ENCODE results near the gene TIRAP.

Gene TIRAP

DNA sequence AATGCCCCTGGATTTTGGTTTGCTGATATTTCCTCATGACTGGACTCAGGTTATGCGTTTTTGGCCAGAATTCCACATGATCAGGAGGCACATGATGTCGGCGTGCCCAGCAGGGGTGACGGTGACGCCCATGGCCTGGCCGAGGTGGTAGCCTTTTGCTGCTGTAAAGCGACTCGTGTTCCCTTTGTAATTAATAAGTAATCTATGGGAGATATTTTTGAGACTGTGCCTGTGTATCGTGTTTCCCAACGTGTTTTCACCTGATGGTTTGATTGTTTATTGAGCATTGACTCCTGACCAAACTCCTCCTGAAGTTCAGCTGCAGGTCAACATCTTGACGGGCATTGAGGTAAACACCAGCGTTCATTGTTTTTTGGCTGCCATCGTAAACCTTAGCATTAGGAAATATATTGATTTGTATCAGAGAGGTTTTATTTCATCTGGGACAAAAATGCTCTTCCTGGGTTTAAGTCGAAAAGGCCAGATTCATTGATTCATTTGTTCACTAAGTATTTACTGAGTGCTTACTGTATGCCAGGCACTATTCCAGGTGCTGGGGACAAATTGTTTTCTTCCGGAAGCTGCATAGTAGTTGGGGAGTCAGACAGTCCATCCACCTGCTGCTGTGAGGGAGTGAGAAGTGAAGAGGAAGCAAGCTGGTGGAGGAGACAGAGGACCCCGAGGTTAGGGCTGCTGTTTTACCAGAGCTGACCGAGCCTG is 44.5 kb downstream of the TIRAP start:
- peak overlapping the region; percentile 8 for H3K27ac Mint-ChIP-seq
- H3K9me3 Mint-ChIP-seq: no peaks in the 10 kb centered on the region
- peaks cover 3% of the 10 kb centered on the region for H3K36me3 Mint-ChIP-seq (ENCODE audit: low read depth)
- no peak overlapping the region for H3K4me3 Mint-ChIP-seq
- no peaks in the 10 kb centered on the region for H3K27me3 Mint-ChIP-seq (ENCODE audit: low read depth)
- peaks cover 5% of the 10 kb centered on the region for H3K4me1 Mint-ChIP-seq (ENCODE audit: low read depth)

DNA sequence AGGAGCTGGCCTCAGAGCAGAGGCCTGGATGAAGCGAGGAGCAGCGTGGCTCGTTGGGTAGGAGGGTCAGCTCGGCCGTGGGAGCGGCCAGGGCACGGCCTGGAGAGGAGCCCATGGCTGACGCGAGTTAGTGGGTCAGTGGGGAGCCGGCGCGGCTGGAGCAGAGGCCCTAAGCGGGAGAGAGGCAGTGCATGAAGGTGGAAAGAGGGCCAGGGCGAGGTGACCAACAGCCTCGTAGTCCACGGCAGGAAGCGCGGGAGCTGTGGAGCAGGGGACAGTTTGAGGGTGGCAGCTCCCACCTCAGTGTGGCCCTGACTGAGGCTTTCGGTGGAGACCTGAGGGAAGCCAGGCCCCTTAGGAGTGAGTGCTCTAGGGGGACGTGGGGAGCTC is 45.1 kb downstream of the TIRAP start:
- Mint-ChIP-seq H3K4me3 (no peak overlapping the region), H3K4me1 (ENCODE audit: low read depth) (peaks cover 5% of the 10 kb centered on the region)

DNA sequence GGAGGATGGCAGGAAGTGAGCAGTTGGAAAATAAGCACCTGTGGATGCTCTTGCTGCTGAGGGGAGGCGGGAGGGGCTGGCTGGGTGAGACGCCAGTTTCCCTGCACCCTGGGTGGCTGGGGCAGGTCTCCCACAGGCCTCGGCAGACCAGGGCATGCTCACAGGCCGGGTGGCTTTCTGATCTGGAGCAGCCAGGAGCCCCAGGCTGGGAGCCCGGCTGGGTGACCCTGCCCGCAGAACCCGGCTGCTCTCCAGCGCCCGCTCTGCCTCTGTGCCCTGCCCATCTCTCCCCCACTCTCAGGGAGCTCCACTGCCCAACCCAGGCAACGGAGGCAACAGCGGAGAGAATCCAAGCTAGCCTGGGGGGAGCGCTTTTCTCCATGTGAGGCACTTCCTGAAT is 45.6 kb downstream of the TIRAP start:
- Mint-ChIP-seq H3K9me3 (no peaks in the 10 kb centered on the region), H3K4me3 (no peak overlapping the region), H3K36me3 (ENCODE audit: low read depth) (peaks cover 7% of the 10 kb centered on the region), H3K27ac (no peak overlapping the region), H3K4me1 (ENCODE audit: low read depth) (peaks cover 5% of the 10 kb centered on the region), H3K27me3 (ENCODE audit: low read depth) (no peaks in the 10 kb centered on the region)

More for the DNA sequence above, 45.1 kb downstream of the TIRAP start:
- Mint-ChIP-seq H3K27ac (peak overlapping the region; percentile 8), H3K27me3 (ENCODE audit: low read depth) (no peaks in the 10 kb centered on the region), H3K36me3 (ENCODE audit: low read depth) (peaks cover 3% of the 10 kb centered on the region), H3K9me3 (no peaks in the 10 kb centered on the region)

DNA sequence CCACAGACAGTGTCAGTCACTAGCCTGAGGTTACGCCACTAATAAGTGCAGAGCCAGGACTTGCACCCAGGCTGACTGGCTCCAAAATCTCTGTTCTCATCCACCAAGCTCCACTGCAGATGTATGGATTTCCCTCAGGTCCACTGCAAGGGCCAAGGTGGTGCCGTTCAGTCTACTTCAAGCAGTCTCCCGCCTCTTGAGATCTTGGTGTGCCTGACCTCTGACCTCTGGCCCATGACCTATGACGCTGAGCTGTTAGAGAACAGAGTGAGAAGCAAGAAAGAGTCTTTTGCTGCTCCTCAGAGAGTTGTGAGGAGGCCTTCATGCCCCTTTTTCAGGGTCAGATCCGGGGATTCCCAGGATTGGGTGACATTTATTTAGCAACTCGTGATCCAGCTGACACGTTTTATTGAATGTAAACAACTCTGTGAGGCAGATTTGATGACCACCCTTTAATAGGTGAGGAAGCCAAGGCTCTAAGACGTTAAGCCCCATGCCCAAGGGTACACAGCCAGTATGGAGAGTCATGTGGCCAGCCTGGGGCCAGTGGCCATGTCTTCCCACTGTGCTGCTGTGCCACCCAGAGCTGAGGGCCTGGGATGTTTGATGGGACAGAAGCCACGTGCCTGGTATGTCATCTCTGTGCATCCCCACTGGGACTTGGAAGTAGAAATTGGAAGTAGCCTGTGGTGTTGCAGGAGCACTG is 46.2 kb downstream of the TIRAP start:
- Mint-ChIP-seq H3K4me1 (ENCODE audit: low read depth) (peaks cover 5% of the 10 kb centered on the region), H3K27me3 (ENCODE audit: low read depth) (no peaks in the 10 kb centered on the region), H3K4me3 (no peak overlapping the region), H3K9me3 (no peaks in the 10 kb centered on the region), H3K27ac (no peak overlapping the region), H3K36me3 (ENCODE audit: low read depth) (peaks cover 7% of the 10 kb centered on the region)

DNA sequence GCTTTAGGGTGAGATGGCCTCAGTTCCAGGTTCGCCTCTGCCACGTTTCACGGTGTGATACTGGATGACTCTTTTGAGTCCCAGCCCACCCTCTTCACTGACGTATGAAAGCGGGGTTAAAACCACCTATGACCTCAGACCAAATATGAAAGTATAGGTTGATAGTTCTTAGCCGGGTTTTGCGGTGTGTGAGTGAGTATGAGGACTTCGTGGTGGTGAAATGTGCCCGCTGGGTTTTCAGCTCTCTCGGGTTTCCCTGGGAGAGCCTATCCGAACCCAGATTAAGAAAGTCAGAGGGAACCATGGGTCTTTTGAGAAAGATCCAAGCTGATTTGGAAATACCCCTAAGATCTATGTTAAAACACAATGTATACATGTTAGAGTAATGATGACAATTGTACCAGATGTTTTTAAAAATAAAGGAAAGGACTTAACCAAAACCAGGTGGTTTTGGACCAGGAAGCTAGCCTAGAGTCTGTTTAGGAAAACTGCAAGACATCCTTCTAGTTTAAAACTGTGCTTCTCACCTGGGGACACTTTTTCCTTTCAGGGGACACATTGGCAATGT is 46.8 kb downstream of the TIRAP start:
- Mint-ChIP-seq H3K27ac (peak overlapping the region; percentile 32), H3K4me3 (no peak overlapping the region), H3K9me3 (no peaks in the 10 kb centered on the region), H3K27me3 (ENCODE audit: low read depth) (no peaks in the 10 kb centered on the region), H3K4me1 (ENCODE audit: low read depth) (peaks cover 3% of the 10 kb centered on the region), H3K36me3 (ENCODE audit: low read depth) (peaks cover 8% of the 10 kb centered on the region)

DNA sequence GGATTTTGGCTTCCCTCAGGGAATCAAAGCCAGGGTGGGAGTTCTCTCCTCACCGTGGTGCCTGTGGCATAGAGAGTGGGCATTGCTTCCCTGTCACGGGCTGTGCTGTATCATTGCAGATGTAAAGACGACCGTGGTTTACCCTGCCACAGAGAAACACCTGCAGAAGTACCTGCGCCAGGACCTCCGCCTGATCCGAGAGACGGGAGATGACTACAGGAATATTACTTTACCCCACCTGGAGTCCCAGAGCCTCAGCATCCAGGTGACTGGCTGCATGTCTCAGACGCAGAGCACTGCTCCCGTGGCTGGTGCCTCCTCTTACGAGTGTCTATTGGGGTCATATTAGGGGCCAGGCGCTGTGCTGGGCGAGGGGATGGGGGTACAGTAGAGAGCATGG is 48.4 kb downstream of the TIRAP start:
- Mint-ChIP-seq H3K4me3 (no peak overlapping the region), H3K27me3 (ENCODE audit: low read depth) (no peaks in the 10 kb centered on the region), H3K36me3 (ENCODE audit: low read depth) (peaks cover 13% of the 10 kb centered on the region), H3K27ac (no peak overlapping the region), H3K4me1 (ENCODE audit: low read depth) (peaks cover 8% of the 10 kb centered on the region), H3K9me3 (no peaks in the 10 kb centered on the region)

DNA sequence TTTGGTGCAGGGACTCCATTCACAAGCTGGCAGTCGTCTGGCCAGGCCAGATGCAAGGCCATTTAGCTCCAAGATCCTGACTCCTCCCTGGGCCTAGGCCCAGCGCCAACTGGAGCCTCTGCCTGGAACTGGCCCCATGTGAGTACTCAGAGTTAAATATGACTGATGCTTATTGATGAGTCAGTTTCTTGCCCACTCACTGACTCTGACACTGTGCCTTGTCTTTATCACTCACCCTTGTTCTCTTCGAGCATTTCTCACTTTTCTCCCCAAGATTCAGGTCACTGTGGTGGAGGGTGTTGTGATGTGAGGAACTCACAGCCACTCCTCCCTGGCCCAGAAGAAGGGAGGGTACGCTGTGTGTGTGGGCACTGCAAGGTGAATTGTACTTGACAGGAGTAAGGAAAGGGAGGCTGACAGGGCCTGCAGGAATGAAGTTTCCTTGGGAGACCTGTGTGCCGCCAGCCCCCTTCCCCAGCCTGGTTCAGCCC is 49.4 kb downstream of the TIRAP start:
- H3K4me1 Mint-ChIP-seq (ENCODE audit: low read depth): peaks cover 13% of the 10 kb centered on the region
- peaks cover 15% of the 10 kb centered on the region for H3K36me3 Mint-ChIP-seq (ENCODE audit: low read depth)
- H3K27ac Mint-ChIP-seq: peak overlapping the region; percentile 5
- H3K4me3 Mint-ChIP-seq: no peak overlapping the region
- H3K9me3 Mint-ChIP-seq: no peaks in the 10 kb centered on the region
- H3K27me3 Mint-ChIP-seq (ENCODE audit: low read depth): no peaks in the 10 kb centered on the region

DNA sequence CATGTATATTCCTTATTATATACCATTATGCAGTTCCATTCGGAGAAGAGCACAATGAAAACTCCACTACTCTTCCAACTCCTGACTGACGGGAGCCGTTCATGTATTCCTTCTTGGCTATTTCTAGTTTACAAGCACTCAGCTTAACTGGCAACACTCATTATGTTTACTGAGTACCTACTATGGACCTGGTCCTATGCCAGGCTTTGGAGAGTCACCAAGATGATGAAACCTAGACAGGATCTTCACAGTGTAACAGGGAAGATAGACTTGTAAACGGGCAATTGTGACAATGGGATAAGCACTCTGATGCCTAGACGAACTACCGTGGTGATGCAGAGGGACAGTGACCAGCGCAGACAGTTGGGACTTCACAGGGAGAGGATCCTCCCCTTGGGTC is 50.2 kb downstream of the TIRAP start:
- peaks cover 15% of the 10 kb centered on the region for H3K36me3 Mint-ChIP-seq (ENCODE audit: low read depth)
- H3K4me1 Mint-ChIP-seq (ENCODE audit: low read depth): peaks cover 13% of the 10 kb centered on the region
- H3K27ac Mint-ChIP-seq: no peak overlapping the region

DNA sequence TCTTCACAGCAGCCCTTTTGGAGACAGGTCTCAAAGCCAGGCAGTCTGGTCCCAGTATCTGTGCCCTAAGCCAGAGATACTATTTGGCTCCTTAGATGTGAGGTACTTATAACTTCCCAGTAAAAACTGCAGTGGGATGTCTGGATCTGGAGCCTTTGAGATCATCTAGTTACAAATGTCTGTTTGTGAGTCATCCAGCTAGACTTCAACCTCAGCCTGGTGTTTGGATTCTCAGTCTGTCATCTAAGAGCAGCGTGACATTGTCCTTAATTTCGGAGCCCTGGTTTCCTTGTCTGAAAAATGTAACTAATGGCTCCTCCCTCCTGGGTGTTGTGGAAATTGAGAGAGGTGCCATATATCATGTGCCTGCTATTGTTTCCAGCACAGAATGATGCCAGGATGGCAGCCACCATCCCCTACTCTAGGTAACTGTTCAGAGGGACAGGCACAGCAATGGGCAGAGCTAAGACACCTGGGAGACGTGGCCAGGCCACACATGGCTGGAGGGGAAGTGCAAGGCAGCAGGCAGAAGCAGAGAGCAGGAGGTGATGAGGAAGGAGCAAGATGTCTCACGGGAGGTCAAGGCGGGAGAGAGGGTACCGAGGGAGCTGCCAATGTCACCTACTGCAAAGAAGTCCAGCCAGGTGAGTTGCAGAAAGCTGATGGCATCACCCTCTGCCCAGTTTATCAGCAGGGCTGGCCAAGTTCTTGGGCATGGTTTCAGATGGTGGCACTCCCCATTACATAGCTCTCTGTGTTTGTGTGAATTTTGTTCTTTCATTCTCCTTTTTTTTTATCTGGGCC is 52.0 kb downstream of the TIRAP start:
- Mint-ChIP-seq H3K27ac (no peak overlapping the region), H3K4me1 (ENCODE audit: low read depth) (peaks cover 12% of the 10 kb centered on the region), H3K9me3 (no peaks in the 10 kb centered on the region), H3K27me3 (ENCODE audit: low read depth) (no peaks in the 10 kb centered on the region), H3K36me3 (ENCODE audit: low read depth) (peaks cover 19% of the 10 kb centered on the region), H3K4me3 (no peak overlapping the region)

More for the DNA sequence above, 50.2 kb downstream of the TIRAP start:
- Mint-ChIP-seq H3K9me3 (no peaks in the 10 kb centered on the region), H3K27me3 (ENCODE audit: low read depth) (no peaks in the 10 kb centered on the region), H3K4me3 (no peak overlapping the region)

DNA sequence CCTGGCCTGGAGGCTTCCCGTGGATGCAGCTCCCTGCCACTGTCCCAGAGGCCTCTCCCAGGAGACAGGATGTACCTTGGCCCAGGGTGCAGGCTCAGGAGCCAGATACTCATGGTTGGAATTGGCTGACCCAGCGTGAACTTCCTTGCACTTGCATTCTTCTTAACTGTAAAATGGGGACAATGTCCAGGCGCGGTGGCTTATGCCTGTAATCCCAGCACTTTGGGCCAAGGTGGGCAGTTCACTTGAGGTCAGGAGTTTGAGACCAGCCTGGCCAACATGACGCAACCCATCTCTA is 52.5 kb downstream of the TIRAP start:
- Mint-ChIP-seq H3K27ac (no peak overlapping the region), H3K4me3 (no peak overlapping the region), H3K36me3 (ENCODE audit: low read depth) (peaks cover 19% of the 10 kb centered on the region), H3K4me1 (ENCODE audit: low read depth) (peaks cover 12% of the 10 kb centered on the region), H3K9me3 (no peaks in the 10 kb centered on the region), H3K27me3 (ENCODE audit: low read depth) (no peaks in the 10 kb centered on the region)

DNA sequence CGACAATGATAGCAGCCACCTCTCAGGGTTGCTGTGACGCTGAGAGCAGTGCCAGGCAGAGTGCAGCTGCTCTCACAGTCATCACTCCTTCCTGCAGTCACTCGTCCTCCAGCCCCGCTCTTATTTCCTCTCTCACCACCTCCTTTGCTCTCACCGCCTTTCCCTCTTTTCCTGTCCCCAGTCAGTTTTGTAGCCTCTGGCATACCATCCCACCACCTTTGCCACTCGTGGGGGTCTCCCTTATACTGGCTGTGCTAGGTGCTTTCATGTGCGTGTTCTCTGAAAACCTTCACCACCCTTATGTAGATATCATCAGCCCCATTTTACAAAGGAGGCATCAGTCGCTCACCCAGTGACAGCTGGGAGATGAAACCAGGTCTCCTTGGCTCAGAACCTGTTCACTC is 53.2 kb downstream of the TIRAP start:
- H3K36me3 Mint-ChIP-seq (ENCODE audit: low read depth): peaks cover 22% of the 10 kb centered on the region
- peak overlapping the region; percentile 22 for H3K27ac Mint-ChIP-seq
- H3K4me3 Mint-ChIP-seq: no peak overlapping the region
- no peaks in the 10 kb centered on the region for H3K9me3 Mint-ChIP-seq
- H3K27me3 Mint-ChIP-seq (ENCODE audit: low read depth): no peaks in the 10 kb centered on the region
- peaks cover 13% of the 10 kb centered on the region for H3K4me1 Mint-ChIP-seq (ENCODE audit: low read depth)

DNA sequence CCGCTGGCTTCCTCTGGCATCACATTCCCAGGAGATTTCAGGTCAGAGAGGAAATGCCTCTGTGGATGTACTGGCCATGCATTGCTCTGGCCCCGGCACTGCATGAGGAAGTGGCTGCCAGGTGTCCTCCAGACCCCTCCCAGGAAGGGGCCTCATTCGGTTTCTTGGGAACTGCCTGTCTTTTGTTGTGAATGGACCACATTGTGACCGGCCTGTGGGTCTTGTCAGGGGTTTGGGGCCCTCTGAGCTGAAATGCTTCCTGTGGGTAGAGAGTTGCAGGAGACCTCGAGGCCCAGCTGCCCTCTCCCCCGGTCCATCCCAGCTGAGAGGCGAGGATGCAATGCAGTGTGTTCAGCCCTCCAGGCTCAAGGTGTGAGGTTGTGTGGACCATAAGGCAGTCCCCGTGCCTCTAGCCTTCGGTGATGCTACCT is 53.8 kb downstream of the TIRAP start:
- H3K27ac Mint-ChIP-seq: no peak overlapping the region
- H3K9me3 Mint-ChIP-seq: no peaks in the 10 kb centered on the region
- H3K4me3 Mint-ChIP-seq: no peak overlapping the region
- peaks cover 23% of the 10 kb centered on the region for H3K36me3 Mint-ChIP-seq (ENCODE audit: low read depth)
- H3K4me1 Mint-ChIP-seq (ENCODE audit: low read depth): peaks cover 17% of the 10 kb centered on the region
- H3K27me3 Mint-ChIP-seq (ENCODE audit: low read depth): no peaks in the 10 kb centered on the region

DNA sequence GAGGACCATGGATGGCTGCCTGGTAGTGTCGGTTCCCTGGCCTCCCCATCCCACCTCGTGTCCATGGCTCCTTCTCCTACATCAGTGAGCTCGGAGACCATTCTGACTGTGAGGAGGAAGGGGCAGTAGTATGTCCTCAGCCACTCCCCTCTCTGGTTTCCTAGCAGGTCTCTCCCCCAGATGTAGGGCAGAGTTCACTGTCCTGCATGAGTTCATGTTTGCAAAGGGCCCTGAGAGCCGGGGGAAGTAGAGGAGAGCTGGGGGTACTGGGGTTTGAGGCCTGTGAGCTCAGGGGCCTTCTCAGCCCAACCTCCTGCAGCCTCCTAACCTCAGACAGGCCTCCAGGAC is 54.2 kb downstream of the TIRAP start:
- Mint-ChIP-seq H3K36me3 (ENCODE audit: low read depth) (peaks cover 23% of the 10 kb centered on the region), H3K4me3 (no peak overlapping the region), H3K9me3 (no peaks in the 10 kb centered on the region), H3K27me3 (ENCODE audit: low read depth) (no peaks in the 10 kb centered on the region), H3K4me1 (ENCODE audit: low read depth) (peaks cover 21% of the 10 kb centered on the region), H3K27ac (no peak overlapping the region)

DNA sequence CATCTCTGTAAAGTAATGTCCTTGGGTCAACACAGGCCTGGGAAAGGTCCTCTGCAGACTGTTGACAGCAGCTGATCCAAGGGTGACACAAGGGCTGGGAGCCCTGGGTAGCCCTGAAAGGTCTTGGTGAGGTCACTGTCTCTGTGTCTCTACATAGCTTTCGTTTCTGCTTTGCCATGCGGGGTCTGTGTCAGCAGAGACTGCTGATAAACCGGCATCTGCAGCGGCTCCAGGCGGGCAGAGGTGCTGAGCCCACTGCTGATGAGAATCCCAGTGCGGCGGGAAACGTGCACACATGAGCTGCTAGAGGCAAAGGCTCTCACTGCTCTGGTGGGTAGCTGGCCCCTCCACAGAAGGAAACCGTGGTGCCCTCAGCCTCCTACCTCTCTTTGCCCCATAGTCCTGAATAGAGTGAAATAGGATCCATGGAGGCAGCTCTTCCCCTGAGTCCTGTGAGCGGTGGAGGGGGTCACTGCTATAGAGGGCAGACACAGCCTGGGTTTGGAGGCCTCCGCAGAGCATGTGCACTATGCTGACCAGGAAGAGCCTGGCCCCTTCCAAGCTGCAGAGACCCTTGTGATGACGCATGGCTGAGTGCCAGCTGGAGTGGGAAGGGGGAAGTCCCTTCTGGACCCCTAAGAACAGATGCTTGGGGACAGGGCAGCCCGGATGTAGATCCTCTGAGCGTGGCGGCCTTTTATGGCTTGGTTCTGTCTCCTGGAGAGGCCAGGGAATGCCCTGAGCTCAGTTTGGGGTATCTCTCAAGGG is 54.8 kb downstream of the TIRAP start:
- peaks cover 23% of the 10 kb centered on the region for H3K4me1 Mint-ChIP-seq (ENCODE audit: low read depth)
- no peaks in the 10 kb centered on the region for H3K27me3 Mint-ChIP-seq (ENCODE audit: low read depth)
- H3K9me3 Mint-ChIP-seq: no peaks in the 10 kb centered on the region
- no peak overlapping the region for H3K4me3 Mint-ChIP-seq
- H3K27ac Mint-ChIP-seq: no peak overlapping the region
- peaks cover 25% of the 10 kb centered on the region for H3K36me3 Mint-ChIP-seq (ENCODE audit: low read depth)
